ENCODE data around the gene SYNPO. TPM values are rescaled to one million over a fixed set of nuclear protein-coding genes. Genes with fewer than 3 reads are reported as not detected.

The SYNPO gene
- polyA plus RNA-seq, 1 donor (not counting 4 experiments of a cell fraction or from before 2014, with no cell fraction given): 6.0 TPM

DNA sequence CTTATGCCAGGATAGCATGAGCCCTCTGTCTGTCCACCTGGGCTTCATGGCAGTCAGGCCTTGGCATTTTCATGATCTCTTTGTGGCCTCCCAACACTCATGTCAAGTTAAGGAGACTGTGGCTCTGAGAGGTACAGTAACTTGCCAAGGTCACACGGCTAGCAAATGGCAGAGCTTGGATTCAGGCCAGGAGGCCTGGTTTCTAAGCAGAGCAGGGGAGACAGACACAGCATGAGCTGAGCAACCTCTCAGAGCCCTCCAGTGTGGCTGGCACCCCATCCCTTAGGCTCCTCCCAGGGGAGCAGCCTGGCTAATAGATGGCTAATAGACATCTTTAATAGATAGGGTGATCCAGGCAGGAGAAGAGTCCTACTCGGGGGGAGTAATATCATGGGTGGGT lies 4.1 kb downstream of the SYNPO start:
- DNase-seq (ENCODE audit: low read depth, low spot score) (no peak), FAIRE-seq (no peak)
- Histone ChIP-seq H3K9ac (ENCODE audit: control insufficient read depth, extremely low read depth, insufficient read depth, low read length) (no peak overlapping the region), H3K4me3 (ENCODE audit: control insufficient read depth in 2 of 3, extremely low read depth in 1 of 3, insufficient read depth in 2 of 3, low read depth in 1 of 3, low read length in 3 of 3) (no peak overlapping the region), H3K27me3 (ENCODE audit: control insufficient read depth, extremely low read depth, insufficient read depth, low read length) (no peaks in the 10 kb centered on the region), H2AFZ (ENCODE audit: control insufficient read depth, low read length) (no peak overlapping the region), H3K9me3 (ENCODE audit: control insufficient read depth, low read depth, low read length) (no peaks in the 10 kb centered on the region), H4K20me1 (ENCODE audit: control insufficient read depth, extremely low read depth, insufficient read depth, low read length) (no peaks in the 10 kb centered on the region), H3K79me2 (ENCODE audit: control insufficient read depth, insufficient read depth, low read length) (no peaks in the 10 kb centered on the region), H3K27ac (ENCODE audit: control insufficient read depth, insufficient read depth, low read length) (no peak overlapping the region), H3K9me1 (ENCODE audit: control insufficient read depth, extremely low read depth, insufficient read depth, low read length) (no peaks in the 10 kb centered on the region), H3K4me2 (ENCODE audit: control insufficient read depth, extremely low read depth, insufficient read depth, low read depth, low read length) (no peak overlapping the region), H3K4me1 (ENCODE audit: control insufficient read depth, extremely low read depth, insufficient read depth, low read length) (peaks cover 55% of the 10 kb centered on the region), H3K36me3 (ENCODE audit: control insufficient read depth in 2 of 2, extremely low read depth in 1 of 2, insufficient read depth in 2 of 2, low read length in 2 of 2) (peaks cover 2 to 5% of the 10 kb centered on the region in 2 experiments)
- dilution Hi-C loops (cut with MboI; ENCODE audit: extremely low pct_ligation_motif_present, low sequenced_read_pairs): no loop called here
- TF ChIP-seq, protein P1, sequence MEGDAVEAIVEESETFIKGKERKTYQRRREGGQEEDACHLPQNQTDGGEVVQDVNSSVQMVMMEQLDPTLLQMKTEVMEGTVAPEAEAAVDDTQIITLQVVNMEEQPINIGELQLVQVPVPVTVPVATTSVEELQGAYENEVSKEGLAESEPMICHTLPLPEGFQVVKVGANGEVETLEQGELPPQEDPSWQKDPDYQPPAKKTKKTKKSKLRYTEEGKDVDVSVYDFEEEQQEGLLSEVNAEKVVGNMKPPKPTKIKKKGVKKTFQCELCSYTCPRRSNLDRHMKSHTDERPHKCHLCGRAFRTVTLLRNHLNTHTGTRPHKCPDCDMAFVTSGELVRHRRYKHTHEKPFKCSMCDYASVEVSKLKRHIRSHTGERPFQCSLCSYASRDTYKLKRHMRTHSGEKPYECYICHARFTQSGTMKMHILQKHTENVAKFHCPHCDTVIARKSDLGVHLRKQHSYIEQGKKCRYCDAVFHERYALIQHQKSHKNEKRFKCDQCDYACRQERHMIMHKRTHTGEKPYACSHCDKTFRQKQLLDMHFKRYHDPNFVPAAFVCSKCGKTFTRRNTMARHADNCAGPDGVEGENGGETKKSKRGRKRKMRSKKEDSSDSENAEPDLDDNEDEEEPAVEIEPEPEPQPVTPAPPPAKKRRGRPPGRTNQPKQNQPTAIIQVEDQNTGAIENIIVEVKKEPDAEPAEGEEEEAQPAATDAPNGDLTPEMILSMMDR (optimal IDR thresholded peaks at IDR 0.05 in 1 of 3, IDR thresholded peaks at IDR 0.05 in 1 of 3, conservative IDR thresholded peaks at IDR 0.05 in 1 of 3; ENCODE audit: extremely low read depth in 1 of 3, insufficient read depth in 2 of 3, low read length in 3 of 3): no peak
- TF ChIP-seq EZH2 (IDR thresholded peaks at IDR 0.05; ENCODE audit: low read length): no peak

DNA sequence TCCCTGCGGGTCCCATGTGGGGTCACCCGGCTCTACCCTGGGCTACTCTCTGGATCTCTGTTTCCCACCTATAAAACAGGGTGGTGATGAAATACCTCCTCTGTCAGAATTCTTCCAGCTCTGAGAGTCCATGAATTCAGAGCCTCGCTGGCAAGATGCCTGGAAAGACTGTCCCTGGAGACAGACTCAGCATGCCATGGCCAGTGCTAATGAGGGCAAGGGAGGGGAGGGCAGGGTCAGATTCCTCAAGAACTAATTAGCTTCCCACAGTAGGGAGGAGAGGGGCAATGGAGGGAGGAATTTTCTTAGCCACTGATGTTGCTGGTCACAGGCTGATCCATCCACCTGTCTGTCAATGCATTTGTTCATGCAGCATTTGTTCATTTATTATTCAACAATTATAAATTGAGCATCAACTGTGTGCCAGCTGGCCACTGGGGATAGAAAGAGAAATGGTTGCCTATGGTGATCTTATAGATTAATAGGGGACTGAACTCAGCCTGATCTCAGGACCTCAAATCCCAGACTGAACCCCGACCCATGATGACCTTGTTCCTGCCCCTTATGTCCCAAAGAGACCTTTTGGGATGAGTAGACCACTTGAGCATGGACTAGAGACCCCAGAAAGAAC lies 4.7 kb downstream of the SYNPO start:
- H3K4me3 ChIP-seq (ENCODE audit: control insufficient read depth in 2 of 3, extremely low read depth in 1 of 3, insufficient read depth in 2 of 3, low read depth in 1 of 3, low read length in 3 of 3): no peak overlapping the region
- H2AFZ ChIP-seq (ENCODE audit: control insufficient read depth, low read length): no peak overlapping the region
- no peak overlapping the region for H3K4me2 ChIP-seq (ENCODE audit: control insufficient read depth, extremely low read depth, insufficient read depth, low read depth, low read length)
- TF ChIP-seq EZH2 (IDR thresholded peaks at IDR 0.05; ENCODE audit: low read length): no peak
- dilution Hi-C loops (cut with MboI; ENCODE audit: extremely low pct_ligation_motif_present, low sequenced_read_pairs): no loop called here
- H3K27ac ChIP-seq (ENCODE audit: control insufficient read depth, insufficient read depth, low read length): no peak overlapping the region
- H3K9ac ChIP-seq (ENCODE audit: control insufficient read depth, extremely low read depth, insufficient read depth, low read length): no peak overlapping the region
- FAIRE-seq: no peak
- no peaks in the 10 kb centered on the region for H4K20me1 ChIP-seq (ENCODE audit: control insufficient read depth, extremely low read depth, insufficient read depth, low read length)
- no peaks in the 10 kb centered on the region for H3K9me3 ChIP-seq (ENCODE audit: control insufficient read depth, low read depth, low read length)
- H3K27me3 ChIP-seq (ENCODE audit: control insufficient read depth, extremely low read depth, insufficient read depth, low read length): no peaks in the 10 kb centered on the region
- DNase-seq (ENCODE audit: low read depth, low spot score): no peak
- peaks cover 48% of the 10 kb centered on the region for H3K4me1 ChIP-seq (ENCODE audit: control insufficient read depth, extremely low read depth, insufficient read depth, low read length)
- H3K9me1 ChIP-seq (ENCODE audit: control insufficient read depth, extremely low read depth, insufficient read depth, low read length): no peaks in the 10 kb centered on the region
- peaks cover 2 to 5% of the 10 kb centered on the region in 2 experiments for H3K36me3 ChIP-seq (ENCODE audit: control insufficient read depth in 2 of 2, extremely low read depth in 1 of 2, insufficient read depth in 2 of 2, low read length in 2 of 2)
- H3K79me2 ChIP-seq (ENCODE audit: control insufficient read depth, insufficient read depth, low read length): no peaks in the 10 kb centered on the region
